GM23338 (cell line): ENCODE results near the gene TP53BP2. TPM values are rescaled to one million over a fixed set of nuclear protein-coding genes. Genes with fewer than 3 reads are reported as not detected.

Experiments used
- ATAC-seq: fragments of 200-7000 bp; cut with Tn5 transposase; 3 replicates; pipeline ENCODE4 v1.9.1; 2020
- DNase-seq: peaks from one replicate; pipeline ENCODE4 v3.0.0-alpha.2; 2015; ENCODE audit warnings: low spot score
- H2AFZ ChIP-seq: fragments of 200-600 bp; sonication (generic); 2 replicates; pipeline ENCODE4 v1.8.0; 2016; ENCODE audit warnings: antibody characterized with exemption, mild to moderate bottlenecking, moderate library complexity
- H3F3A ChIP-seq: fragments of 200-600 bp; sonication (generic); replicated peaks from 2 replicates; pipeline ENCODE4 v1.8.0; 2017; ENCODE audit warnings: antibody characterized with exemption, mixed run types, low read depth
- H3K27ac ChIP-seq: fragments of 200-600 bp; sonication (generic); 2 replicates; pipeline ENCODE4 v1.6.1; 2016; ENCODE audit warnings: low read depth
- H3K27me3 ChIP-seq: fragments of 200-600 bp; sonication (generic); 2 replicates; pipeline ENCODE4 v1.8.0; 2016; ENCODE audit warnings: mild to moderate bottlenecking, mixed run types, moderate library complexity; ENCODE audit not compliant: insufficient read depth
- H3K36me3 ChIP-seq: fragments of 200-600 bp; sonication (generic); 2 replicates; pipeline ENCODE4 v1.8.0; 2016; ENCODE audit warnings: mild to moderate bottlenecking; ENCODE audit not compliant: insufficient read depth
- H3K4me1 ChIP-seq: fragments of 200-600 bp; sonication (generic); 2 replicates; pipeline ENCODE4 v1.8.0; 2016; ENCODE audit warnings: mild to moderate bottlenecking, moderate library complexity; ENCODE audit not compliant: insufficient read depth
- H3K4me2 ChIP-seq: fragments of 200-600 bp; sonication (generic); 2 replicates; pipeline ENCODE4 v1.7.1; 2017; ENCODE audit warnings: mixed run types
- H3K4me3 ChIP-seq: fragments of 200-600 bp; sonication (generic); 2 replicates; pipeline ENCODE4 v1.6.1; 2016; ENCODE audit warnings: mixed run types
- H3K79me2 ChIP-seq: fragments of 200-600 bp; sonication (generic); replicated peaks from 2 replicates; pipeline ENCODE4 v1.8.0; 2017; ENCODE audit warnings: mild to moderate bottlenecking; ENCODE audit not compliant: insufficient read depth
- H3K9me2 ChIP-seq: fragments of 200-600 bp; sonication (generic); 2 replicates; pipeline ENCODE4 v1.8.0; 2017; ENCODE audit not compliant: insufficient read depth
- H4K20me1 ChIP-seq: fragments of 200-600 bp; sonication (generic); replicated peaks from 2 replicates; pipeline ENCODE4 v1.8.0; 2017; ENCODE audit warnings: mild to moderate bottlenecking; ENCODE audit not compliant: insufficient read depth
- H3K27ac Mint-ChIP-seq: 2 replicates; pipeline ENCODE4 v1.8.0; 2020; ENCODE audit warnings: inconsistent platforms, mild to moderate bottlenecking, moderate library complexity, mixed read lengths
- H3K27me3 Mint-ChIP-seq: 3 replicates; pipeline ENCODE4 v1.8.0; 2022; ENCODE audit warnings: low read depth, mild to moderate bottlenecking, moderate library complexity, mixed read lengths, inconsistent platforms; ENCODE audit not compliant: insufficient read depth, poor library complexity
- H3K36me3 Mint-ChIP-seq: 3 replicates; pipeline ENCODE4 v1.8.0; 2021; ENCODE audit warnings: low read depth, mild to moderate bottlenecking, inconsistent platforms, moderate library complexity, mixed read lengths
- H3K4me1 Mint-ChIP-seq: 3 replicates; pipeline ENCODE4 v1.8.0; 2020; ENCODE audit warnings: mild to moderate bottlenecking, inconsistent platforms, mixed read lengths
- H3K4me3 Mint-ChIP-seq: 3 replicates; pipeline ENCODE4 v1.8.0; 2021; ENCODE audit warnings: moderate library complexity, mild to moderate bottlenecking, inconsistent platforms, mixed read lengths
- H3K9me3 Mint-ChIP-seq: 3 replicates; pipeline ENCODE4 v1.8.0; 2020; ENCODE audit warnings: moderate library complexity, mild to moderate bottlenecking, inconsistent platforms, mixed read lengths
- CREB1 ChIP-seq: fragments of 250-450 bp; sonication (Bioruptor Pico); IDR thresholded peaks from 2 replicates; pipeline ENCODE4 v1.5.0; 2020; ENCODE audit warnings: low read depth, mild to moderate bottlenecking, moderate library complexity
- EZH2 ChIP-seq: fragments of 200-600 bp; sonication (generic); IDR thresholded peaks from one replicate; pipeline ENCODE4 v1.8.0; 2017; ENCODE audit warnings: antibody characterized with exemption, mild to moderate bottlenecking, low read depth; ENCODE audit not compliant: unreplicated experiment
- EZH2phosphoT487 ChIP-seq: fragments of 200-600 bp; sonication (generic); IDR thresholded peaks from one replicate; pipeline ENCODE4 v1.8.1; 2018; ENCODE audit warnings: antibody characterized with exemption; ENCODE audit not compliant: unreplicated experiment
- JUNB ChIP-seq: IDR thresholded peaks from one replicate; pipeline ENCODE4 v1.6.1; 2016; ENCODE audit warnings: antibody characterized with exemption; ENCODE audit not compliant: unreplicated experiment
- NANOG ChIP-seq: IDR thresholded peaks from 2 replicates; pipeline ENCODE4 v1.6.1; 2016; ENCODE audit warnings: antibody characterized with exemption, borderline replicate concordance
- POLR2AphosphoS5 ChIP-seq: IDR thresholded peaks from 2 replicates; pipeline ENCODE4 v1.6.1; 2016; ENCODE audit warnings: antibody characterized with exemption, low read depth
- STAT1 ChIP-seq: IDR thresholded peaks from one replicate; pipeline ENCODE4 v1.6.1; 2016; ENCODE audit warnings: antibody characterized with exemption; ENCODE audit not compliant: unreplicated experiment
- ZNF114 ChIP-seq: fragments of 250-450 bp; sonication (Bioruptor Pico); IDR thresholded peaks from 2 replicates; pipeline ENCODE4 v1.5.0; 2020; ENCODE audit warnings: mild to moderate bottlenecking, moderate library complexity
- ZNF331 ChIP-seq: fragments of 250-450 bp; sonication (Bioruptor Pico); IDR thresholded peaks from 2 replicates; pipeline ENCODE4 v1.5.0; 2020; ENCODE audit warnings: low read depth, mild to moderate bottlenecking, moderate library complexity
- polyA plus RNA-seq: library from polyadenylated mRNA; unstranded; fragments of >200 nt; fragmentation: Nextera tagmentation; extraction: Ambion mirVana; gene quantifications from 2 replicates; pipeline ENCODE4 v1.2.1, GENCODE V29; 2016
- total RNA-seq: library from RNA; depleted of rRNA; stranded (reverse); fragments of >200 nt; shearing (Covaris generic); gene quantifications from 2 replicates; pipeline ENCODE4 v1.2.3, GENCODE V29; 2014
- TF ChIP-seq, protein P1 (sequence below): IDR thresholded peaks from 2 replicates; pipeline ENCODE4 v1.6.1; 2016; ENCODE audit warnings: antibody characterized with exemption
- TF ChIP-seq, protein P2 (sequence below): IDR thresholded peaks from one replicate; pipeline ENCODE4 v1.6.1; 2018; ENCODE audit warnings: antibody characterized with exemption; ENCODE audit not compliant: unreplicated experiment
- TF ChIP-seq, protein P3 (sequence below), 2 experiments: fragments of 200-600 bp in 1 of 2; sonication (generic) in 1 of 2; conservative IDR thresholded peaks; 2 replicates each; pipeline versions ENCODE4 v1.5.1 to v1.6.1; 2016 to 2017; ENCODE audit warnings: antibody characterized with exemption in 2 of 2, low read depth in 2 of 2, mild to moderate bottlenecking in 2 of 2, moderate library complexity in 1 of 2

Gene TP53BP2
- total and polyA plus RNA-seq, 2 experiments from 2014 or later, result 10.1 to 32.9 TPM

DNA sequence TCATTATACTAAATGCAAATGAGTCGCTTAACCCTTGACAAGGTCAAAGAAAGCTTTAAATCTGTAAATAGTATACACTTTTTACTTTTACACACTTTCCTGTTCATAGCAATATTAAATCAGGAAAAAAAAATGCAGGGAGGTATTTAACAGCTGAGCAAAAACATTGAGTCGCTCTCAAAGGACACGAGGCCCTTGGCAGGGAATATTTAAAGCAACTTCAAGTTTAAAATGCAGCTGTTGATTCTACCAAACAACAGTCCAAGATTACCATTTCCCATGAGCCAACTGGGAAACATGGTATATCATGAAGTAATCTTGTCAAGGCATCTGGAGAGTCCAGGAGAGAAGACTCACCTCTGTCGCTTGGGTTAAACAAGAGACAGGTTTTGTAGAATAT, 70.7 kb downstream of the TP53BP2 start:
- Mint-ChIP-seq H3K4me1 (peaks cover 11% of the 10 kb centered on the region), H3K4me3 (no peak overlapping the region), H3K27ac (no peak overlapping the region), H3K36me3 (peaks cover 59% of the 10 kb centered on the region), H3K9me3 (no peaks in the 10 kb centered on the region), H3K27me3 (peaks cover 5% of the 10 kb centered on the region)
- Histone ChIP-seq H4K20me1 (peaks cover 4% of the 10 kb centered on the region), H3K27ac (no peak overlapping the region), H3K27me3 (no peaks in the 10 kb centered on the region), H3K4me1 (0 out of 2 replicates have a peak, but pooled peaks cover 7% of the 10 kb centered on the region), H3K79me2 (no peaks in the 10 kb centered on the region), H3K9me2 (no peaks in the 10 kb centered on the region), H3K4me3 (no peak overlapping the region), H3K4me2 (no peak overlapping the region), H3F3A (no peaks in the 10 kb centered on the region), H2AFZ (no peak overlapping the region), H3K36me3 (peaks cover 16% of the 10 kb centered on the region)
- ATAC-seq (no peak), DNase-seq (no peak)
- no peak for TF ChIP-seq ZNF331
- TF ChIP-seq POLR2AphosphoS5, result no peak
- TF ChIP-seq, protein P1, sequence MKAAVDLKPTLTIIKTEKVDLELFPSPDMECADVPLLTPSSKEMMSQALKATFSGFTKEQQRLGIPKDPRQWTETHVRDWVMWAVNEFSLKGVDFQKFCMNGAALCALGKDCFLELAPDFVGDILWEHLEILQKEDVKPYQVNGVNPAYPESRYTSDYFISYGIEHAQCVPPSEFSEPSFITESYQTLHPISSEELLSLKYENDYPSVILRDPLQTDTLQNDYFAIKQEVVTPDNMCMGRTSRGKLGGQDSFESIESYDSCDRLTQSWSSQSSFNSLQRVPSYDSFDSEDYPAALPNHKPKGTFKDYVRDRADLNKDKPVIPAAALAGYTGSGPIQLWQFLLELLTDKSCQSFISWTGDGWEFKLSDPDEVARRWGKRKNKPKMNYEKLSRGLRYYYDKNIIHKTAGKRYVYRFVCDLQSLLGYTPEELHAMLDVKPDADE, result no peak
- no peak for TF ChIP-seq EZH2phosphoT487
- TF ChIP-seq CREB1 (CRISPR knock-in tag), result no peak
- TF ChIP-seq, protein P2, sequence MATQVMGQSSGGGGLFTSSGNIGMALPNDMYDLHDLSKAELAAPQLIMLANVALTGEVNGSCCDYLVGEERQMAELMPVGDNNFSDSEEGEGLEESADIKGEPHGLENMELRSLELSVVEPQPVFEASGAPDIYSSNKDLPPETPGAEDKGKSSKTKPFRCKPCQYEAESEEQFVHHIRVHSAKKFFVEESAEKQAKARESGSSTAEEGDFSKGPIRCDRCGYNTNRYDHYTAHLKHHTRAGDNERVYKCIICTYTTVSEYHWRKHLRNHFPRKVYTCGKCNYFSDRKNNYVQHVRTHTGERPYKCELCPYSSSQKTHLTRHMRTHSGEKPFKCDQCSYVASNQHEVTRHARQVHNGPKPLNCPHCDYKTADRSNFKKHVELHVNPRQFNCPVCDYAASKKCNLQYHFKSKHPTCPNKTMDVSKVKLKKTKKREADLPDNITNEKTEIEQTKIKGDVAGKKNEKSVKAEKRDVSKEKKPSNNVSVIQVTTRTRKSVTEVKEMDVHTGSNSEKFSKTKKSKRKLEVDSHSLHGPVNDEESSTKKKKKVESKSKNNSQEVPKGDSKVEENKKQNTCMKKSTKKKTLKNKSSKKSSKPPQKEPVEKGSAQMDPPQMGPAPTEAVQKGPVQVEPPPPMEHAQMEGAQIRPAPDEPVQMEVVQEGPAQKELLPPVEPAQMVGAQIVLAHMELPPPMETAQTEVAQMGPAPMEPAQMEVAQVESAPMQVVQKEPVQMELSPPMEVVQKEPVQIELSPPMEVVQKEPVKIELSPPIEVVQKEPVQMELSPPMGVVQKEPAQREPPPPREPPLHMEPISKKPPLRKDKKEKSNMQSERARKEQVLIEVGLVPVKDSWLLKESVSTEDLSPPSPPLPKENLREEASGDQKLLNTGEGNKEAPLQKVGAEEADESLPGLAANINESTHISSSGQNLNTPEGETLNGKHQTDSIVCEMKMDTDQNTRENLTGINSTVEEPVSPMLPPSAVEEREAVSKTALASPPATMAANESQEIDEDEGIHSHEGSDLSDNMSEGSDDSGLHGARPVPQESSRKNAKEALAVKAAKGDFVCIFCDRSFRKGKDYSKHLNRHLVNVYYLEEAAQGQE, result no peak
- TF ChIP-seq ZNF114 (CRISPR knock-in tag), result no peak

DNA sequence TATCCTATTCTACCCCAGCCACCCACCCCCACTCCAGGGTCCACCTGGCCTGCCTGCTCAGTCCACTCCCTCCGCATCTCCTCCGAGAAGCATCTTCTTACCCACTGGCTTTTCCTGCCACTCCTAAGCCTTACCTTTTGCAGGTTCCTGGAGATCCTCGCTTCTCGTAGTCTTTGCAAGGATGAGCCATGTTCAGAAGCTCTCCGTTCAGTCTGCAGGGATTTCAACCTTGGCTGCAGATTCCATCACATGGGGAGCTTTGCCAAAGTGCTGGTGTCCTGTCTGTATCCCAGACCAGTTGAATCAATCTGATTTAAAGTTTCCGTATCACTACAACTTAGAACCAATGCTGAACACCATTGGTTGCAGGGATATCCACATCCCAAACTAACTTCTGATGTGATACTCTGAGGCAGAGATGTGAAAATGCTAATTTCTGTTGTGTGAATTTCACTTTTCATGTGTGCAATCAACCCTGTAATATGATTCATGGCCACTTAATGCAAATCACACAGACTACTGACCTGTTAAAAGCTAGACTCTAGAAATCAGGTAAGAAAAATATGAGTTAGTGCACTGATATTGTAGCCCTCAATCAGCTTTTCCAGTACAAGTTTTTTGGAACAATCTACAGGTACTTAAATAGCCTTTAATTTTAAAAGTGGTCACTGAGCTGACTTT, 71.5 kb downstream of the TP53BP2 start:
- DNase-seq, result no peak
- TF ChIP-seq, protein P2, result no peak
- no peak for TF ChIP-seq POLR2AphosphoS5
- TF ChIP-seq NANOG, result no peak
- no peak for TF ChIP-seq CREB1 (CRISPR knock-in tag)
- TF ChIP-seq EZH2, result no peak
- TF ChIP-seq ZNF331, result no peak
- TF ChIP-seq STAT1, result no peak
- no peak for TF ChIP-seq JUNB
- TF ChIP-seq EZH2phosphoT487, result no peak
- TF ChIP-seq, protein P3, sequence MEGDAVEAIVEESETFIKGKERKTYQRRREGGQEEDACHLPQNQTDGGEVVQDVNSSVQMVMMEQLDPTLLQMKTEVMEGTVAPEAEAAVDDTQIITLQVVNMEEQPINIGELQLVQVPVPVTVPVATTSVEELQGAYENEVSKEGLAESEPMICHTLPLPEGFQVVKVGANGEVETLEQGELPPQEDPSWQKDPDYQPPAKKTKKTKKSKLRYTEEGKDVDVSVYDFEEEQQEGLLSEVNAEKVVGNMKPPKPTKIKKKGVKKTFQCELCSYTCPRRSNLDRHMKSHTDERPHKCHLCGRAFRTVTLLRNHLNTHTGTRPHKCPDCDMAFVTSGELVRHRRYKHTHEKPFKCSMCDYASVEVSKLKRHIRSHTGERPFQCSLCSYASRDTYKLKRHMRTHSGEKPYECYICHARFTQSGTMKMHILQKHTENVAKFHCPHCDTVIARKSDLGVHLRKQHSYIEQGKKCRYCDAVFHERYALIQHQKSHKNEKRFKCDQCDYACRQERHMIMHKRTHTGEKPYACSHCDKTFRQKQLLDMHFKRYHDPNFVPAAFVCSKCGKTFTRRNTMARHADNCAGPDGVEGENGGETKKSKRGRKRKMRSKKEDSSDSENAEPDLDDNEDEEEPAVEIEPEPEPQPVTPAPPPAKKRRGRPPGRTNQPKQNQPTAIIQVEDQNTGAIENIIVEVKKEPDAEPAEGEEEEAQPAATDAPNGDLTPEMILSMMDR (conservative IDR thresholded peaks at IDR 0.05; ENCODE audit: low read depth in 2 of 2), result no peak
- TF ChIP-seq, protein P1, result no peak

More for the DNA sequence above, 71.5 kb downstream of the TP53BP2 start:
- no peak overlapping the region for H3K4me2 ChIP-seq
- H4K20me1 ChIP-seq, result peaks cover 4% of the 10 kb centered on the region
- peaks cover 16% of the 10 kb centered on the region for H3K36me3 ChIP-seq
- H3F3A ChIP-seq, result no peaks in the 10 kb centered on the region
- Mint-ChIP-seq H3K9me3 (0 out of 3 replicates have a peak, but pooled peaks cover 3% of the 10 kb centered on the region), H3K36me3 (peaks cover 64% of the 10 kb centered on the region), H3K27me3 (peaks cover 7% of the 10 kb centered on the region), H3K4me3 (no peak overlapping the region), H3K27ac (no peak overlapping the region), H3K4me1 (peaks cover 11% of the 10 kb centered on the region)
- no peak overlapping the region for H3K4me3 ChIP-seq
- ATAC-seq, result no peak
- H3K27me3 ChIP-seq, result no peaks in the 10 kb centered on the region
- no peaks in the 10 kb centered on the region for H3K79me2 ChIP-seq
- H3K27ac ChIP-seq, result no peak overlapping the region
- H3K9me2 ChIP-seq, result no peaks in the 10 kb centered on the region
- H3K4me1 ChIP-seq, result 0 out of 2 replicates have a peak, but pooled peaks cover 7% of the 10 kb centered on the region
- no peak overlapping the region for H2AFZ ChIP-seq
